ENCODE data around the gene EHF.
"Not testable (repeated sequence)": the region's sequence is repeated elsewhere in the genome, so short reads cannot be mapped to it uniquely, and the experiment has no call there.

EHF gene

GRCh38 chr11:34674038-34674437, 53.1 kb downstream of the EHF start:
- no peak for DNase-seq

- DNase-seq, result no peak
These were observed 55.3 kb downstream of the EHF start for GRCh38 chr11:34676227-34676626.

DNA sequence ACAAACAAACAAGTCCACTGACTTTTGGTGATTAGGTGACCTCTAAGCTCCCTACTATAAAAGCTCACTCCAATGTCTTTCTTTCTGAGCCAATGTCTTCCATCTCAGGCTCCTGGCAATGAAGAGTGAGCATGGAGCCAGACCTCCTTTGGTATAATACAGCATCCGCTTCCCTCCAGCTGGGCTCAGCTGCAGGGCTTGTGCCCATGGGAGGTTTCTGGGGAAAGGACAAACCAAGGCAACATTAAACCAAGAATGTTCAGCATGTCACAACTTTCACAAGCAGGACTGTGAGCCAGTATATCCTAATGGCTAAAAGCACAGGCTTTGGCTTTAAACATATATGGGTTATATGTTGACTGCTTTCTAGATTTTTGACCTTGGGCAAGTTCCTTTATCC, 58.8 kb downstream of the EHF start:
- DNase-seq, result no peak

DNA sequence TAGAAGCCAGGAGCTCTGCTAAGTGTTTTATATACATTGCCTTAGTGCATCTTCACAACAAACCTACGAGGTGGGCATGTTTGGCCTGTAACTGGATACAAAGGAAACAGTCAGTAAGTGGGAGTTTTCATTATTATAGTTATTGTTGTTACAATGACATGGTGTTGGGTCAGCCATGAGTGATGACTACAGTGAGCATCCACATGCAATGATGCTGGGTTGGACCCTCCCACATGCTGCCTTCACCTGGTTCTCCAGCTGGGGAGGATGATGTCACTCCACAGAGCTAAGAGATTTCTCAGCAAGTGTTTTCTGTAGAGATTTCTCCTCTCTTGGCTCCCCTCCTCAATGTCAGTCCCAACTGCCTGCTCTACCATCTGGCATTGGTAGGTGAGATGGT, 59.3 kb downstream of the EHF start:
- no peak for DNase-seq

- DNase-seq, result no peak
These were observed 60.2 kb downstream of the EHF start for GRCh38 chr11:34680918-34681586.

GRCh38 chr11:34682825-34683224, 61.9 kb downstream of the EHF start:
- DNase-seq, result no peak

- DNase-seq, result no peak
These were observed 62.5 kb downstream of the EHF start for GRCh38 chr11:34683396-34683795.

GRCh38 chr11:34685864-34686263, 65.0 kb downstream of the EHF start:
- DNase-seq, result no peak

DNA sequence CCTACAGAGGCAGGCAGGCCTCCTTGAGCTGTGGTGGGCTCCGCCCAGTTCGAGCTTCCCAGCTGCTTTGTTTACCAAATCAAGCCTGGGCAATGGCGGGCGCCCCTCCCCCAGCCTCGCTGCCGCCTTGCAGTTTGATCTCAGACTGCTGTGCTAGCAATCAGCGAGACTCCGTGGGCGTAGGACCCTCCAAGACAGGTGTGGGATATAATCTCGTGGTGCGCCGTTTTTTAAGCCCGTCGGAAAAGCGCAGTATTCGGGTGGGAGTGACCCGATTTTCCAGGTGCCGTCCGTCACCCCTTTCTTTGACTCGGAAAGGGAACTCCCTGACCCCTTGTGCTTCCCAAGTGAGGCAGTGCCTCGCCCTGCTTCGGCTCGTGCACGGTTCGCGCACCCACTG, 71.4 kb downstream of the EHF start:
- not testable (repeated sequence) for DNase-seq

DNA sequence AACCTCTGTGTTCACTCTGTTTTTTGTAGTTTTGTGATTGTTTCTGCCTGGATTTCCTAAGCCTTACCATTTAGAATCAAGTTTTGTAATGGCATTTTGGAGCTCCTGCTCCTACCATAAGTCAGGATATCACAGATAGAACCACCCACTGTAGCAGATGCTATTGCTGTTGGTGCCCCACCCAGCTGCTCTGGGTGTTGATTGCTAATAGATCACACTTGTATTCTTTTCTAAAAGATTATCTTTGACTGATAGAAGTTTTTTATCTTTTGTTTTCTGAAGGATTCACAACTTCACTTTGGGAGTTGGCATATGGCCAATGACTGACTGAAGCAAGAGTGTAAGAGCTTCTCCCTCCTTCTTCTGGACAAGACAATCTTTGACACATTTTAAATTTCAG, 76.0 kb downstream of the EHF start:
- no peak for DNase-seq

DNA sequence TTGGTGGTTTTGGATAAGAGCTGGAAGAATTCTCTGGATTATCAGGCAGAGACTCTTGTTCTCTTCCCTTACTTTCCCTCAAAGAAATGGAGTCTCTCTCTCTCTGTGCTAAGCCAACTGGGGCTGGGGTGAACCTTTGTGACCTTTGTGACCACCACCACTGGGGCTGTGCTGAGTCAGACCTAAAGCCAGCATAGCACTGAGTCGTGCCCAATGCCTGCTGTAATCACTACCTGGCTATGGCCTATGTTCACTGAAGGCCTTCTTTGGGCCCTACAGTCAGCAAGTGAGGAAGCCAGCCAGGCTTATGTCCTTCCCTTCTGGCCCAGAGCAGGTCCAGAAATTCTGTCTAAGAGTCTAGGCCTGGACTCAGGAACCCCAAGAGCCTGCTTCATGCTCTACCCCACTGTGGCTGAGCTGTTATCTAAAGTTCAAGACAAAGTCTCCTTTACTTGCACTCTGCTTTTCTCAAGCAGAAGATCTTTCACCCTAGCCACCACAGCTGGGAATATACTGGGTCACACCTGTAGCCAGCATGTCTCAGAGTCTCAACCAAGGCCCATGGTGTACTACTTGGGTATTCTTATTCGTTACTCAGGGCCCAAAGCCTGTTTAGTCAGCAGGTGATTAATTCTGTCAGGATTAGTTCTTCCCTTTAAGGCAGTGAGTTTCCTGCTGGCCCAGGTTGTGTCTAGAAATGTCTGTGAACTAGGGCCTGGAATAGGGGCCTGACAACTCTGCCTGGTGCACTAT, 86.0 kb downstream of the EHF start:
- DNase-seq, result no peak

DNA sequence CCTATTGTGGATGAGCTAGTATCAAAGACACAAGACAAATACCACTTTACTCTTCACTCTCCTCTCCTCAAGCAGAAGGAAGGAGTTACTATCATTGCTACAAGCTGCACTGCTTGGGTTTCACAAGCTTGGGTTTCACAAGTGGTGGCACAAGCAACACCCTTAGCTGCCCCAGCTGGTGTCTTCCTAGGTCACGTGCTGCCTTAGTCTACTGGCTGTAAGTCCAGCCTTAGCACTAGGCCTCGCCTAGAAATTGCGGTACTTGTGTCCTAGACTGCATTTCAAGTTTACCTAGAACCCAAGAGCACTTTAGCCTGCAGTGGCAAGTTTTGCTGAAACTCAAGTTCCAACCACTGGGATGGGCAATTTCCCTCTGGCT, 86.6 kb downstream of the EHF start:
- no peak for DNase-seq
